Transverse colon (tissue), 3 donors: ENCODE results near the gene CKMT2.

Source experiments
- CTCF ChIP-seq, 5 experiments: fragments of 200-600 bp in 3 of 5; fragments of 450-650 bp in 2 of 5; sonication (generic) in 3 of 5; IDR thresholded peaks; 1 replicate in 2 of 5; 2 replicates in 3 of 5; pipeline ENCODE4 v1.5.1; 2016 to 2017; ENCODE audit warnings: antibody characterized with exemption in 5 of 5, inconsistent platforms in 3 of 5, mild to moderate bottlenecking in 2 of 5, moderate library complexity in 1 of 5
- EP300 ChIP-seq: sonication (generic); formaldehyde crosslinking; IDR thresholded peaks from one replicate; pipeline ENCODE4 v1.6.1; 2017; ENCODE audit warnings: antibody characterized with exemption, low read depth

GRCh38 chr5:81251922-81252321 lies 18.8 kb downstream of the CKMT2 start:
- TF ChIP-seq CTCF (IDR thresholded peaks at IDR 0.05) (no peak), EP300 (no peak)
